Hepatocyte (in vitro differentiated cells): Measurements from ENCODE around the gene PTBP3. TPM values are rescaled to one million over a fixed set of nuclear protein-coding genes. Genes with fewer than 3 reads are reported as not detected.

Source experiments
- DNase-seq: peaks from one replicate; pipeline ENCODE4 v3.0.0-alpha.2; 2016; ENCODE audit warnings: low spot score
- H2AFZ ChIP-seq: fragments of 200-600 bp; sonication (generic); 2 replicates; pipeline ENCODE4 v1.6.0; 2016; ENCODE audit warnings: antibody characterized with exemption, mild to moderate bottlenecking
- H3K27ac ChIP-seq: fragments of 200-600 bp; sonication (generic); 2 replicates; pipeline ENCODE4 v1.5.1; 2016; ENCODE audit warnings: mild to moderate bottlenecking
- H3K27me3 ChIP-seq: fragments of 200-600 bp; sonication (generic); 2 replicates; pipeline ENCODE4 v1.6.1; 2016
- H3K36me3 ChIP-seq: fragments of 200-600 bp; sonication (generic); replicated peaks from 2 replicates; pipeline ENCODE4 v1.5.1; 2016; ENCODE audit warnings: low read depth; ENCODE audit not compliant: insufficient read depth
- H3K4me1 ChIP-seq: fragments of 200-600 bp; sonication (generic); 2 replicates; pipeline ENCODE4 v1.5.1; 2016; ENCODE audit warnings: mild to moderate bottlenecking, moderate library complexity; ENCODE audit not compliant: insufficient read depth
- H3K4me2 ChIP-seq: fragments of 200-600 bp; sonication (generic); 2 replicates; pipeline ENCODE4 v1.6.0; 2016
- H3K4me3 ChIP-seq: fragments of 200-600 bp; sonication (generic); 2 replicates; pipeline ENCODE4 v1.5.1; 2016; ENCODE audit warnings: mild to moderate bottlenecking
- H3K79me2 ChIP-seq: fragments of 200-600 bp; sonication (generic); 2 replicates; pipeline ENCODE4 v1.6.0; 2017; ENCODE audit warnings: mild to moderate bottlenecking
- H3K9me2 ChIP-seq: fragments of 200-600 bp; sonication (generic); replicated peaks from 2 replicates; pipeline ENCODE4 v1.6.0; 2017; ENCODE audit warnings: mild to moderate bottlenecking; ENCODE audit not compliant: insufficient read depth
- H3K9me3 ChIP-seq: fragments of 200-600 bp; sonication (generic); 2 replicates; pipeline ENCODE4 v1.5.1; 2016; ENCODE audit warnings: low read depth, mild to moderate bottlenecking
- H4K20me1 ChIP-seq: fragments of 200-600 bp; sonication (generic); 2 replicates; pipeline ENCODE4 v1.6.0; 2016; ENCODE audit warnings: mild to moderate bottlenecking; ENCODE audit not compliant: insufficient read depth, poor library complexity, severe bottlenecking
- CTCF ChIP-seq: fragments of 200-600 bp; sonication (generic); IDR thresholded peaks from 2 replicates; pipeline ENCODE4 v1.5.1; 2016; ENCODE audit warnings: antibody characterized with exemption, mild to moderate bottlenecking; ENCODE audit not compliant: poor library complexity
- EZH2 ChIP-seq: fragments of 200-600 bp; sonication (generic); IDR thresholded peaks from 2 replicates; pipeline ENCODE4 v1.6.1; 2016; ENCODE audit warnings: antibody characterized with exemption, mild to moderate bottlenecking, borderline replicate concordance
- EZH2phosphoT487 ChIP-seq: fragments of 200-600 bp; sonication (generic); IDR thresholded peaks from one replicate; pipeline ENCODE4 v1.6.1; 2018; ENCODE audit warnings: antibody characterized with exemption, mild to moderate bottlenecking, low read depth, moderate library complexity; ENCODE audit not compliant: unreplicated experiment, severe bottlenecking
- WGBS: methylation state at CpG from one replicate; pipeline ENCODE4 v1.1.6; 2016; ENCODE audit warnings: low lambda C conversion rate; ENCODE audit errors: missing lambda C conversion rate; 5-methylcytosine and 5-hydroxymethylcytosine counted together
- polyA plus RNA-seq: library from polyadenylated mRNA; unstranded; fragments of >200 nt; fragmentation: Nextera tagmentation; extraction: Ambion mirVana; gene quantifications from 2 replicates; pipeline ENCODE4 v1.2.1, GENCODE V29; 2016
- total RNA-seq: library from RNA; depleted of rRNA; stranded (reverse); fragments of >200 nt; gene quantifications from 2 replicates; pipeline ENCODE4 v1.2.3, GENCODE V29; 2014

The PTBP3 gene
- total and polyA plus RNA-seq, 2 experiments from 2014 or later = 13.7 to 57.7 TPM

GRCh38 chr9:112338561-112338960, 5.1 kb upstream of the PTBP3 start:
- H3K9me2 ChIP-seq = no peaks in the 10 kb centered on the region
- no peak overlapping the region for H3K4me2 ChIP-seq
- TF ChIP-seq EZH2phosphoT487 (no peak), EZH2 (no peak), CTCF (no peak)
- H3K36me3 ChIP-seq = no peaks in the 10 kb centered on the region
- peak; percentile 41 for DNase-seq
- H3K4me1 ChIP-seq = peaks cover 13% of the 10 kb centered on the region
- H3K4me3 ChIP-seq = no peak overlapping the region
- no peaks in the 10 kb centered on the region for H3K9me3 ChIP-seq
- H3K27ac ChIP-seq = peak overlapping the region; percentile 78
- no peaks in the 10 kb centered on the region for H3K27me3 ChIP-seq
- no peak overlapping the region for H2AFZ ChIP-seq
- WGBS = 47% methylated on average over 3 of the region's 3 CpGs
- H4K20me1 ChIP-seq = no peaks in the 10 kb centered on the region
- H3K79me2 ChIP-seq = no peaks in the 10 kb centered on the region

GRCh38 chr9:112337547-112337946, 4.1 kb upstream of the PTBP3 start:
- Histone ChIP-seq H2AFZ (no peak overlapping the region), H3K4me1 (peaks cover 13% of the 10 kb centered on the region), H3K9me3 (no peaks in the 10 kb centered on the region), H3K4me2 (peak overlapping the region; percentile 59), H3K27ac (peak overlapping the region; percentile 78), H4K20me1 (no peaks in the 10 kb centered on the region), H3K9me2 (no peaks in the 10 kb centered on the region), H3K79me2 (peaks cover 1% of the 10 kb centered on the region), H3K36me3 (no peaks in the 10 kb centered on the region), H3K4me3 (no peak overlapping the region), H3K27me3 (no peaks in the 10 kb centered on the region)
- peak; percentile 29 for DNase-seq
- TF ChIP-seq EZH2phosphoT487 (no peak), CTCF (no peak), EZH2 (no peak)
- 26% methylated on average over 1 of the region's 1 CpG for WGBS

- no peaks in the 10 kb centered on the region for H3K9me3 ChIP-seq
- peaks cover 19% of the 10 kb centered on the region for H3K4me1 ChIP-seq
- H3K9me2 ChIP-seq = no peaks in the 10 kb centered on the region
- peak overlapping the region; percentile 98 for H3K27ac ChIP-seq
- H3K36me3 ChIP-seq = no peaks in the 10 kb centered on the region
- H3K27me3 ChIP-seq = no peaks in the 10 kb centered on the region
- 18% methylated on average over 8 of the region's 8 CpGs for WGBS
- H3K4me2 ChIP-seq = peak overlapping the region; percentile 78
- H2AFZ ChIP-seq = peak overlapping the region; percentile 67
- peak; percentile 36 for DNase-seq
- TF ChIP-seq CTCF (no peak), EZH2phosphoT487 (no peak)
- peaks cover 32% of the 10 kb centered on the region for H3K79me2 ChIP-seq
- H3K4me3 ChIP-seq = peak overlapping the region; percentile 77
- peaks cover 25% of the 10 kb centered on the region for H4K20me1 ChIP-seq
Measured at GRCh38 chr9:112334432-112334841, 1.0 kb upstream of the PTBP3 start.
